ELR (cell line): Measurements from ENCODE around the gene UBE2C.

Experiments
- DNase-seq: peaks from one replicate; pipeline ENCODE4 v3.0.0-alpha.2; 2015; ENCODE audit warnings: low read depth

Gene UBE2C

DNA sequence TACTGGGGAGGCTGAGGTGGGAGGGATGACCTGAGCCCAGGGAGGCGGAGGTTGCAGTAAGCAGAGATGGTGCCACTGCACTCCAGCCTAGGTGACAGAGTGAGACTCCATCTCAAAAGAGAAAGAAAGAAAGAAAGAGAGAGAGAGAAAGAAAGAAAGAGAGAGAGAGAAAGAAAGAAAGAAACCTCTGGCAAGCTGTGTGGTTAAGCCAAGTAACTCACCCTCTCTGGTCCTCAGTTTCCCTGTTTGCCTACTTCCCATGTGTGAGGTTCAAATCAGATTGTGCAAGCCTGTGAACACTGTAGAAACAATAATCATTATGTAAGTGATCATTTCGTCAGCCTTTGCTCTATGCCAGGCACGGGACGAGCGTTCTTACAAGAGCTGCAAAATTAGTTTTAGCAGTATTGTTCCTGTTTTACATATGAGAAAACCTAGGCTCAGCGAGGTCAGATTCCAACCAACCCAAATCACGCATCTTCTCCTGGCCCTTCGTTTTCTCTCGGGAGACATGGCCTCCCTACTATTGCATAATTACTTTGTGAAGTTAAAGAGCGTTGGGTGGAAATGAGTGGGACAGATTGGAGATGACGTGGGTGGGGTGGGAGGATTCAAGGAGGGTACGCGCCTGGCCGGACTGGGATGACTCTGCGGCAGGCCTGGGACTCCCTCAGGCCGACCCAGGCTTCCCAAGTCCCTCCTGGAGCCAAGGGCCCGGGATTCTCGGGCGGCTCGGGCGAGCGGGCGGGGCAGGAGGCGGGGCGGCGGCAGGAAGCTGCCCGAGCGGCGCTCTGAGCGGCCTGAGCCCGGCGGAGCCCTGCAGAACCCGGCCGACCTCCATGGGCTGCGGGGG lies 20.8 kb downstream of the UBE2C start, which contains the start of gene SNX21:
Gene SNX21, plus strand, starts transcription at position 770 of the 853 bp plus-strand sequence. CDS start 121 bp downstream, outside the sequence.
- peak; percentile 96 for DNase-seq

DNA sequence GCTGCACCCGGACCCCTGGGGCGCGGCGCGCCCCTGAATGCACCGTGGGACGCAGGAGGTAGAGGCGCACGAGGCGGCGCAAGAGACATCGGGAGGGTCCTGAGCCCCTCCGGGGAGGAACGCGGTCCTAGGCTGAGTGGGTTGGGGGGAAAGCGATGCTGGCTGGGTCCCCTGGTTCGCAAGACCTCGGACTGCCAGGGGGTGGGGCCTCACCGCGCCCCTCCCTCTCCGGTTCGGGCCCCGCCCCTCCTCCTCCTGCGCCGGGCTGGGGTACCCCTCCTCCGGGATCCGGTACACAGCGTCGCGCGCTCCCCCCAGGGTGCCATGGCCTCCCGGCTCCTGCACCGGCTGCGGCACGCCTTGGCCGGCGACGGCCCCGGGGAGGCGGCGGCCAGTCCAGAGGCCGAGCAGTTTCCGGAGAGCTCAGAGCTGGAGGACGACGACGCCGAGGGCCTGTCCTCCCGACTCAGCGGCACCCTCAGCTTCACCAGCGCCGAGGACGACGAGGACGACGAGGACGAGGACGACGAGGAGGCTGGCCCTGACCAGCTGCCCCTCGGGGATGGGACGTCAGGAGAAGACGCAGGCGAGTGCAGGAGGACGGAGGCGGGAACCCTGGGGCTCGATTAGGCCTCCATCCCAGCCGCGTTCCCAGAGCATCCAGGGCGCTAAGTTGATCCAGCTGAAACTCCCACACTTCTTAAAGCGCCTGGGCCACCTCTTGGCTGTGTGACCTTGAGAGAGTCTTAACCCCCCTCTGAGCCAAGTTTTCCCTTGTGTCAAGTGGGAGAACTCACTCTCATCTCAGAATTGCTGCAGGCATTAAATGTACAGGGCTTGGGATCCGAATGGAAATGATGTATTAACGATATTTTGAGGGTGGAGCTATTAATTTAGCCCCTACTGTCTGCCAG lies 21.7 kb downstream of the UBE2C start:
- DNase-seq, result peak; percentile 71

DNA sequence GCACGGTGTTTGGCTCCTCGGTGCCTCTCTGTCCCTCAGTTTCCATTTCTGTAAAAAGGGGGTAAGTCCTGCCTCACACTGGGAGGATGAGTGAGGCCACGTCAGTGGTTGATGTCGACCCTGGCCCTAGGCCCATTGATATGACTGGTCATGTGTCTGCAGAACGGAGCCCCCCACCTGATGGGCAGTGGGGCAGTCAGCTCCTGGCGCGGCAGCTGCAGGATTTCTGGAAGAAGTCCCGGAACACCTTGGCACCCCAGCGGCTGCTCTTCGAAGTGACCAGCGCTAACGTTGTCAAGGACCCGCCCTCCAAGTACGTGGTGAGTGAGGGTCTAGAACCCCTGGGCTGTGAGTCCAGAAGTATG lies 22.3 kb downstream of the UBE2C start:
- DNase-seq, result no peak

DNA sequence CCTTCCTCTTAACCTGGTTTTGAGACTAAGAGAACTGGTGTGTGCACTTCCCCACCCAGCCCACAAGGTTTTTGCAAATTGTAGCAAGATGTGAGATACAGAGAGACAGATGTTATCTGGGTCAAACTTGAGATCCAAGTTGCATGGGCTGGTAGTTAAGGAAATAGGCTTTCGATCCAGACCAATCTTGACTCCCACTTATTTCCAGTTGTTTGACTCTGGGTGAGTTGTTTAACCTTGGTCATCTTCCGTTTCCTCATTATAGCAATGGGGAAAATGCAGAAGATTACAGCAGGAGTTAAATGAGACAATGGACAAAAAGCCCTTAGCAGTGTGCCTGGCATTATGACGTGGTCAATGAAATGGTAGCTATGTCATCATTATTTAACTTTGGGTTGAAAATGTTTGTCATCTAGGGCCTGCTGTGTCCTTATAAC lies 22.9 kb downstream of the UBE2C start:
- peak; percentile 39 for DNase-seq

DNA sequence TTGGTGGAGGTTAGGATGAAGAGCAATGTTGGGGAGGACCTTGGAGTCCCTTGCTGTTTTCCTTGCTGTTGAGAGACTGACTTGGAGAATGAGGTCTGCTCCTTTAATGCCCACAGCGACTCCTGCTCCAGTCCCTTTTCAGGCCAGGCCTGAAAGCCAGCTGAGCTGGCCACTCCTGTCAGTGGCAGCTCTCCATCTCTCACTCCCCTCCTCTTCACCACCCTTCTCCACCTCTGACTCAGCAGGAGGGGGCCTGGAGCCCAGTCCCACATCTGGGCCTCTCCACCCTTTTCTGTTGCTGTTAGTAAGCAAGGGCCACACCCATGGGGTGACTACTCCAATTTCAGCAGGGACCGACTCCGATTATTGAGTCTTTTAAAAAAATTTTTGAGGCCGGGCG lies 23.4 kb downstream of the UBE2C start:
- peak; percentile 59 for DNase-seq

DNA sequence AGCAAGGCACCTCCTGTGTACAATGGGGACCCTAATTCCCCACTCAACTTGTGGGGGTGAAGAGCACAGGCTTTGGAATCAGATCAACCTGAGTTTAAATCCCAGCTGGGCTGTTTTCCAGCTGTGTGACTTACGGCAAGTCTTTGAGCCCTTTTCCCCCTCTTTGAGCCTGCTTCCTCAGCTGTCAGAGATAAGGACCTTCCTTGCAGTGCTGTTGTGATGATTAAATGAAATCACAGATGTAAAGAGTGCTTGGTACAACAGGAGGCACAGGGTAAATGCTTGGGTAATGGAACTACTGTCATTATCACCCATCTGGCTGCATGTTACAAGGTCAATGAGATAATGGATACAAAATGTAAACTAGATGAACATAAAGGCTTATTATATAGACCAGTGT lies 24.4 kb downstream of the UBE2C start:
- no peak for DNase-seq

DNA sequence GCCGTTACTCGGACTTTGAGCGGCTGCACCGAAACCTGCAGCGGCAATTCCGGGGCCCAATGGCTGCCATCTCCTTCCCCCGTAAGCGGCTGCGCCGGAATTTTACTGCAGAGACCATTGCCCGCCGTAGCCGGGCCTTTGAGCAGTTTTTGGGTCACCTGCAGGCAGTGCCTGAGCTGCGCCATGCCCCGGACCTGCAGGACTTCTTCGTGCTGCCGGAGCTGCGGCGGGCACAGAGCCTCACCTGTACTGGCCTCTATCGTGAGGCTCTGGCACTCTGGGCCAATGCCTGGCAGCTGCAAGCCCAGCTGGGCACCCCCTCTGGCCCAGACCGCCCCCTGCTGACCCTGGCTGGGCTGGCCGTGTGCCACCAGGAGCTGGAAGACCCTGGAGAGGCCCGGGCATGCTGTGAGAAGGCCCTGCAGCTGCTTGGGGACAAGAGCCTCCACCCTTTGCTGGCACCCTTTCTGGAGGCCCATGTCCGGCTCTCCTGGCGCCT lies 28.3 kb downstream of the UBE2C start:
- DNase-seq, result no peak

DNA sequence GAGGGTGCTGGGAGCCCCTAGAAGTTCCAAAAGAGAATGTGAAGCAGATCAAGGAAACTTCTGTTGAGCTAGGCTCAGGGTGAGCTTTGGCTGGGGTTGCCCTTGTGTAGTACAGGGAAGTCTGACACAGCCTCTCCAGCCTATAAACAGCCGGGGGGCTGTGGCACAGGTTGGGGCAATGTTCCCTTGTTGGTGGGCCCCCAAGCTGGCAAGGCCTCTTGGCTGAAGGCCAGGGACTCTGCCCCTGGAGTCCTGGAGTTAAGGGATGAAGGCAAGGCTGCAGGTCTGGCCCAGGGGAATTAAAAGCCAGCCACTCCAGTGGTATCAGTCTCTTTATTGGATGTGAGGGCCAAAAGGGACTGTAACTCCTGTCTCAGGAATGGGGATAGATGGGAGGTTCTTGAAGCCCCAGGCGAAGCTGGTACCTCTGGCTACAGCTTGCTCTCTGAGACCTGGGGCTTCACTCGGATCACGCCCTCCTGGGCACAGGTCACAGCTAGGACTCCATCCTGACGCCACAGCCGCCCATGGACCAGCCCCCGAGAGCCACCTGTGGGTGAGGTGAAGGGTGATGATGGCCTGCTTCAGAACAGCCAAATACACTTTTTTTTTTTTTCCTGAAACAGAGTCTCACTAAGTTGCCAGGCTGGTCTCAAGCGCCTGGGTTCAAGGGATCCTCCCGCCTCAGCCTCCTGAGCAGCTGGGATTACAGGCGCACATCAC lies 29.1 kb downstream of the UBE2C start:
- DNase-seq, result no peak

DNA sequence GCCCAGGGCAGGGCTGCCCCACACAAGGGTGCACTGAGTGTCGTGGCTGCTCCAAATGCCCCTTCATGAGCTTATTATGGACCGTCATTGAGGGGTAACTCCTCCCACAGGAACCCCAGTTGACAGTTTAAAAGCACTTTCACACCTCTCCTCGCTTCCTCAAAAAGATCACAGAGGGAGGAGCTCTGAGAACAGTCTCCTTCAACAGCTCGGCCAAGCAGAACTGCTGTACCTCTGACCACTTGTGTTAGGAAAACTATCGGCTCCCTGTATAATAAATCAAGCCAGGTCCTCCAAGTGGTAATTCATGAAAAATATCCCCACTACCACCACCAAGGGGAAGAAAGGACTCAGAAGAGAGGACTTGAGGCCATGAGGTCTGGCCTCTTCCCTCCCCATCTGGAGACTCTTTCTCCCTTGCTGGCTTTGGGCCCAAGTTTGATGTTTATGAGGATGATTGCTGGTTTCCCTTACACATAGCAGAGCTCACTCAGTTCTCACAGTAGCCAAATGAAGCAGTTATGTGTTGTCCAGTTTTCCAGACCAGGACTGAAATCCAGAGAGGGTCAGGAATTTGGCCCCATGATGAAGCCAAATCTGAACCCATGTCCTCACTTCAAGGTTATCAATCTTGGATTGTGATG lies 29.8 kb downstream of the UBE2C start:
- DNase-seq, result no peak

DNA sequence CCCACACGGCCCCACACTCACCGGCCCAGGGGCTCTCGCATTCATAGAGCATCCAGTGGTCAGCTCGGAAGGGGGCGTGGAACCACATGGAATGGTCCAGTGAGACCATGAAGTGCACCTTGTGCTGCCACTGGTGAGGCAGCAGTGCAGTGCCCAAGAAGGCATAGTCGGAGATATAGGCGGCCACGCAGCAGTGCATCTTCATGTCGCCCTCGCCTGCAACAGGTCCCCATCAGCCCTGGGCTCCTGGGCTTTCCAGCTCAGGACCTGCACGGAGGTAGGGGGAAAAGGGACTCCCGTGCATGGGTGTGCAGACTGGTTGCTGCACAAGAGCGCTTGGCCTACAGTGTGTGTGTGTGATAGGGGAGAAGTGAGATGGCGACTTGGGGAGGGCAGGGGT lies 31.1 kb downstream of the UBE2C start:
- no peak for DNase-seq

DNA sequence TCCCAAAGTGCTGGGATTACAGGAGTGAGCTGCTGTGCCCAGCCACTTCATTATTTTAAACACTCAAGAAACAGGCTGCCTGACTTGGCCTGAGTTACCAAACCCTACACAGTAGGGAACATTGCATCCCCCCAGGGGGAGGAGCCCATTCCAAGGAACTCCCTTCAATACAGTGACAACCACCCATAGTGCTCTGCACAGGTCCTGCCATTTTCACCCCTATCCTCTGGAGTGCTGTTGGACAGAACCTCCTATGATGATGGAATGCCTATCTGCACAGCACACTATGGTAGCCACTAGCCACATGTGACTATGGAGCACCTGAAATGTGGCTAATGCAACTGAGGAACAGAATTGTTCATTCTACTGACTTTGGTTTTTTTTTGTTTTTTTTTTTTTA lies 33.0 kb downstream of the UBE2C start:
- no peak for DNase-seq

DNA sequence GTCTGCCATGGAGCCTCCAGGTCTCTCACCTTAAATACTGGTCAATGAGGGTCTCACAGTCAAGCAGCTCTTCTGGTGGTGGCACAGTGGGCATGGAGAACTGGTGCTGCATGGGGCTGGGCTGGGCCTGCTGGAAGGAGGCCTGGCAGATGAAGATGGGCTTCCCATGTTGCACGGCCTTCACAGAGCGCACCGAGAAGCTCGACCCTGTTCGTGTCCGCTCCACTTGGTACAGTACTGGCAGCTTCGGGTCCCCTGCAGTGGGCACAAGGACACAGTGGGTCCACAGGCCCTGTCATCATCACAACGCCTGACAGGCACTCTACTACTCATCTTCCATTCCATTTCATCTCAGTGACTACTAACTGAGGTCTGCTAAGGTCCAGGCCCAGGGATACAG lies 36.0 kb downstream of the UBE2C start:
- no peak for DNase-seq

DNA sequence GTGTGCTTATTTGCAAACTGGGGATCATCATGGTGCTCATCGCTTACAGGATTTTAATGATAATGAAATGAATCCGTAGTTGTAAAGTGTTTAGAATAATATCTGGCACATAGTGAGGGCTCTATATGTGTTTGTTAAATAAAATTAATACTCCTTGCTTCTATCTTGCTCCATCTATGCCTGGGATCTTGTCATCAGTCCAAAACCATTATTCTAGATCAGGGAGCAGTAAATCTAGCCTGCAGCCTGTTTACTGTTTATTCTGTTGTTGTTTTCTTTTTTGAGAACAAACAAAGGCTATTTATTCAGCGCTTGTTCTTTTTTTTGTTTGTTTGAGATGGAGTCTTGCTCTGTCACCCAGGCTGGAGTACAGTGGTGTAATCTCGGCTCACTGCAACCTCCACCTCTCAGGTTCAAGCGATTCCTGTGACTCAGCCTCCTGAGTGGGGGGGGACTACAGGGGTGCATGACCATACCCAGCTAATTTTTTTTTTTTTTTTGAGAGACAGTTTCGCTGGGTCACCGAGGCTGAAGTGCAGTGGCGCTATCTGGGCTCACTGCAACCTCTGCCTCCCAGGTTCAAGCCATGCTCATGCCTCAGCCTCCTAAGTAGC lies 36.6 kb downstream of the UBE2C start:
- no peak for DNase-seq

DNA sequence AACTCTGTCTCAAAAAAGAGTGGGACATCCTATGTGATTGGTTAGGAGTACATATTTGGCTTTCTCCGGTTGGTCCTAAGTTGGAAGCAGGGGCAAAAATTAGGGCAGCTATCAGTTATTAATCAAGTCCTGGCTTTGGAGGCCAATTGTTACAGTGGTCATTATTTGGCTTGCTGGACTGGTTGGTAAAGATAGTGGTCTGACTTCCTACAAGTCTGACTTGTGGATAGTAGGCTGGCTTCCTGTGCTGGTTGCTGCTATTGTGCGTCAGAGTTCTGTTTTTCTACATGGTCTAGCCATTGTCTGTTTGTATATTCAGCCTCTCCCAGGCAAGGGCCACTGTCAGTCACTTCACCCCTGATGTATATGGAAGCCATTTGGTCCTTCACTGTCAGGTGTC lies 37.8 kb downstream of the UBE2C start:
- DNase-seq, result no peak

DNA sequence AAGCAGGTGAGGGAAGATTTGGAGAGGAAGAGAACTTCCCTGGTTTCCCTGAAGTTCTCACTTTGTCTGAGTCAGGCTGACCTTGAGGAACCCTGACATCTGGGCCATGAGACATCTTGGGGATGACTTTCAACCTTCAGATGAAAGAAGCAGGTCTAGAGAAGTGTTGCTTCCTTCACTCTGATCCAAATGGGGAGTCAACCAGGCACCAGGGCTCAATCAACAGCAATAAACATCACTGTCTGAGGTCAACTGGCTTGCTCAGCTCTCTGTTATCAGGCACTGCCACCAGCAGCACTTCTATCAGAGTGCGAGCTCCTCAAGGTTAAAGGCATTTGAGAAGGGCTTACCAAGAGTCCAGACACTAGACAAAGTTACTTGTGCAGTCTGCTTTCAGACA lies 38.5 kb downstream of the UBE2C start:
- DNase-seq, result no peak

DNA sequence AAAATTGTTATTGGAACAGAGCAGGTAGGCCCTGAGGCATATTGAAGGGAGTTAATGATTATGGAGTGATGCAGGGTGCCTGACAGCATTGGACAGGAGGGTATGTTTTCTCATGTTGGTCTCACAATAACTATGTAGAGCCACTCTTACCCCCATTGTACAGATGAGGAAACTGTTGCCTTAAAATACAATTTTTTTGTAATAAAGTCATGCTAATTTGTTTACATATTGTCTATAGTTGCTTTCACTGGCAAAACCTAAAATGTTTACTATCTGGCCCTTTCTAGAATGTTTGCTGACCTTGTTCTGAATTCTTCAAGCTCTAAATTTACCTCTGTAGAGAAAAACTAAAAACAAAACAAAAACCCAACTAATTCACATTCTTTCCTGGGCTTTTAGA lies 39.1 kb downstream of the UBE2C start:
- DNase-seq, result no peak

DNA sequence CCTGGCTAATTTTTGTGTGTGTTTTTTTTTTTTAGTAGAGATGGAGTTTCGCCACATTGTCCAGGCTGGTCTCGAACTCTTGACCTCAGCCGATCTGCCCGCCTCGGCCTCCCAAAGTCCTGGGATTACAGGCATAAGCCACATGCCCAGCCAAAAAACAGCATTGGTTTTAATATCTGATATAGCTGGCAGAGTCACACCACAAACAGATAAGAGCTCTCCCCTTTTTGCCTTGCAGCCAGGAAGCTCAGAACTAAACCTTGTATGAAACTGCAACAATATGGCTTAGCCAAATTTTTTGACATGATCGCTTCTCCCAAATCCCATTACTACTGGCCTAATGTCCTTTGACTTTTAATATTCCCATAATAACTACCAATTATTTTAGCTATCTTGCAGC lies 39.9 kb downstream of the UBE2C start:
- DNase-seq, result no peak

DNA sequence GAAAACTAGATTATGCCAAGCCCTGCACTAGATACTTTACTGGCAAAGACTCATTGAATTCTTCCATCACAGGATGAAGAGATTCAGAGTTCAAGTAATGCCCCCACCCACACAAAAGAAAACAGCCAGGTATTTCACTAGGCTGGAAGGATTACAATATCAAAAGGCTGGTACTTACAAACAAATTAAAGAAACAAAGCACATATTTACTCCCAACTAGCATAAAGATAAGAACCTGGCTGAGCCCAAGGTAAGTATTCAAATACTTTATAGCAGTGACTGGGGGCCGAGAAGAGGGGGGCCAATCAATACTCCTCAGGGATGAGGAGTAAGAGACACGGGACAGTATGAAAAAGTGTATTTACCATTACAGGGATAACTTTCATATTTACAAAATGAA lies 41.0 kb downstream of the UBE2C start:
- no peak for DNase-seq

DNA sequence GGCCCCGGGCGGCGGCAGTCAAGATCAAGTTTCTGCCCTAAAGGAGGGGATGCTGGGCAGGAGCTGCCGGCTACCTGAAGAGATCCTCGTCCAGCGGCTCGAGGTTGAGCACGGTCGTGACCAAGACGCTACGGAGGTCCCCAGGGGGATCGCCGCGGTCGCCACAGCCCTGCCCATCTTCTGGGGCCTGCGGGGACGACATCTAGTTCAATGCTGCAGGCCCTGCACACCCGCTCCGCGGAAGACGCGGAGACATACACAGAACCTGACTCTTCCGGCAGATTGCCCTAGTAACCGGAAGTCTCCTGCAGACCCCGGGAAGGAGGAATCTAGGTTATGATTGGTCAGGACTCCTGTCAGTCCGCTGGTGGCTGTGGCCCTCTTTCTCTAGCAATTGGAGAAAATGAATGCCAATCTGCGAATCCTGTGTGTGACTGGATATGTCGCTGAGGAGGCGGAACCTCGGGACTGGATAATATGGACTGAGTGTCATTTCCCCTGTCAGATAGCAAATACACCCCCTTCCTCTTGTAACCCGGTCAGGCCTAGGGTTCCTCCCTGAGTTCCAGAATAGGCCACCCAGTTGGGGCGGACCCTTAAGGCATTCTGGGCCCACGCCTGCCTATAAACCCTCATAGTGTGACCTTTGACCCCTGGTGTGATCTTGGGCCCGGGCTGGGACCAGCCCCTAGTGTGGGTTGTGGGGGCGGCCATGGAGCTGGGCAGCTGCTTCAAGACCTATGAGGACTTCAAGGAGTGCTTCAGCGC lies 44.9 kb downstream of the UBE2C start, which contains the start of the genes ACOT8 and ZSWIM3:
Gene ACOT8, minus strand, starts transcription at position 279 of the 768 bp plus-strand sequence. Its CDS starts 77 bp downstream, at position 202.
Gene ZSWIM3, plus strand, starts transcription at position 501 of the 768 bp plus-strand sequence. Its CDS starts 212 bp downstream, at position 713.
- peak; percentile 100 for DNase-seq

DNA sequence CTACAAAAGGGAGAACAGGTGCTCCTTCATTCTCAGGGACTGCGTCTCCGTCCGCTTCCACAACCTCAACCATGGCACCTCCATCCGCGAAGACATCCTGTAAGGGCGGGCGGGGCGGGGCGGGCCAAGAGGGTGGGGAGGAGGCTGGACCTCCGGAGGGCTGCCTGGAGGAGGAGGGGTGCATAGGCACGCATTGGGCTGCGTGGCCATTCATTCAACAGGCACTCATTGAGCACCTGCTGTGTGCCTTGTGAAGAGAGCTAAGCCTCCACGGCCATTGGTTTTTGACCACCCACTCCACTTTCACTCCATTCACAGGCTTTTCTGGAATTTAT lies 45.4 kb downstream of the UBE2C start:
- peak; percentile 57 for DNase-seq
